K562 (cell line): ENCODE data around the gene SRBD1. TPM values are rescaled to one million over a fixed set of nuclear protein-coding genes. Genes with fewer than 3 reads are reported as not detected.

Experiments used
- BCL6 ChIP-seq: fragments of 250-450 bp; sonication (Bioruptor Pico); IDR thresholded peaks from 2 replicates; pipeline ENCODE4 v1.4.0; 2020
- BHLHE40 ChIP-seq: IDR thresholded peaks from 2 replicates; pipeline ENCODE4 v1.6.1; 2011; ENCODE audit warnings: low read length, improper control_type of control experiment
- COPS2 ChIP-seq: fragments of 450-650 bp; conservative IDR thresholded peaks from 2 replicates; pipeline ENCODE4 v1.6.1; 2016; ENCODE audit warnings: mild to moderate bottlenecking, moderate library complexity
- GATAD2A ChIP-seq: fragments of 450-650 bp; IDR thresholded peaks from 2 replicates; pipeline ENCODE4 v1.6.1; 2017
- JUN ChIP-seq, 2 experiments: sonication (generic) in 1 of 2; formaldehyde crosslinking in 1 of 2; IDR thresholded peaks; 2 replicates each; pipeline versions ENCODE4 v1.6.1 to v1.8.0; 2012 to 2022; ENCODE audit warnings: borderline replicate concordance in 2 of 2, mild to moderate bottlenecking in 2 of 2, improper control_type of control experiment in 1 of 2, low read depth in 1 of 2, low read length in 1 of 2, missing genetic modification reagents in 1 of 2
- MGA ChIP-seq: fragments of 450-650 bp; IDR thresholded peaks from 2 replicates; pipeline ENCODE4 v1.6.1; 2016; ENCODE audit warnings: mild to moderate bottlenecking, moderate library complexity
- NCOA4 ChIP-seq: fragments of 450-650 bp; IDR thresholded peaks from 2 replicates; pipeline ENCODE4 v1.6.1; 2018; ENCODE audit warnings: mild to moderate bottlenecking; ENCODE audit not compliant: partially characterized antibody
- ZNF445 ChIP-seq: fragments of 250-450 bp; sonication (Bioruptor Pico); IDR thresholded peaks from 2 replicates; pipeline ENCODE4 v1.4.0; 2020; ENCODE audit warnings: low read depth, mild to moderate bottlenecking, moderate library complexity
- ZNF584 ChIP-seq: fragments of 200-800 bp; sonication (Bioruptor generic); IDR thresholded peaks from 2 replicates; pipeline ENCODE4 v1.6.1; 2016; ENCODE audit warnings: low read depth, mild to moderate bottlenecking, missing genetic modification characterization, missing compliant biosample characterization
- polyA plus RNA-seq, 8 experiments: library from polyadenylated mRNA; depleted of rRNA in 4 of 8; stranded (reverse) in 5 of 8; unstranded in 3 of 8; fragments of >200 nt; fragmentation: Nextera tagmentation in 2 of 8; fragmentation: Illumina TruSeq in 1 of 8; extraction: Ambion mirVana in 2 of 8; extraction: Trizol in 1 of 8; gene quantifications; 2 replicates each; pipeline versions ENCODE4 v1.2.1 to v1.2.3, GENCODE V29; 2011 to 2014; ENCODE audit warnings: inconsistent platforms in 1 of 8, missing spikeins in 1 of 8
- total RNA-seq, 7 experiments: library from RNA; depleted of rRNA in 6 of 7; stranded (reverse); fragments of >200 nt in 6 of 7; fragmentation: Illumina TruSeq in 2 of 7; extraction: Trizol in 2 of 7; gene quantifications; 2 replicates each; pipeline versions ENCODE4 v1.2.1 to v1.2.3, GENCODE V29; 2011 to 2021; ENCODE audit warnings: low replicate concordance in 1 of 7
- TF ChIP-seq, protein P1 (sequence below): sonication (generic); IDR thresholded peaks from 2 replicates; pipeline ENCODE4 v1.6.1; 2016
- TF ChIP-seq, protein P2 (sequence below): fragments of 450-650 bp; formaldehyde crosslinking; IDR thresholded peaks from 2 replicates; pipeline ENCODE4 v1.4.0; 2020; ENCODE audit warnings: mild to moderate bottlenecking, moderate library complexity

Gene SRBD1
- total and polyA plus RNA-seq, 9 of the 15 experiments (the other 6 are each of a cell fraction or from before 2014, with no cell fraction given) = 6.9 to 23.2 (median 14.7) TPM

GRCh38 chr2:45650851-45651414 is 39.9 kb upstream of the SRBD1 start (continued):
- TF ChIP-seq MGA (no peak), COPS2 (no peak), JUN (IDR thresholded peaks at IDR 0.05; ENCODE audit: borderline replicate concordance, low read depth, low read length) (no peak), JUN (CRISPR knock-in tag; IDR thresholded peaks at IDR 0.05; ENCODE audit: borderline replicate concordance) (no peak), GATAD2A (peak; percentile 69), BHLHE40 (peak; percentile 52), ZNF584 (CRISPR knock-in tag) (no peak), NCOA4 (no peak), ZNF445 (no peak), BCL6 (CRISPR knock-in tag) (no peak)
- TF ChIP-seq, protein P1, sequence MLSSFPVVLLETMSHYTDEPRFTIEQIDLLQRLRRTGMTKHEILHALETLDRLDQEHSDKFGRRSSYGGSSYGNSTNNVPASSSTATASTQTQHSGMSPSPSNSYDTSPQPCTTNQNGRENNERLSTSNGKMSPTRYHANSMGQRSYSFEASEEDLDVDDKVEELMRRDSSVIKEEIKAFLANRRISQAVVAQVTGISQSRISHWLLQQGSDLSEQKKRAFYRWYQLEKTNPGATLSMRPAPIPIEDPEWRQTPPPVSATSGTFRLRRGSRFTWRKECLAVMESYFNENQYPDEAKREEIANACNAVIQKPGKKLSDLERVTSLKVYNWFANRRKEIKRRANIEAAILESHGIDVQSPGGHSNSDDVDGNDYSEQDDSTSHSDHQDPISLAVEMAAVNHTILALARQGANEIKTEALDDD = no peak
- TF ChIP-seq, protein P2, sequence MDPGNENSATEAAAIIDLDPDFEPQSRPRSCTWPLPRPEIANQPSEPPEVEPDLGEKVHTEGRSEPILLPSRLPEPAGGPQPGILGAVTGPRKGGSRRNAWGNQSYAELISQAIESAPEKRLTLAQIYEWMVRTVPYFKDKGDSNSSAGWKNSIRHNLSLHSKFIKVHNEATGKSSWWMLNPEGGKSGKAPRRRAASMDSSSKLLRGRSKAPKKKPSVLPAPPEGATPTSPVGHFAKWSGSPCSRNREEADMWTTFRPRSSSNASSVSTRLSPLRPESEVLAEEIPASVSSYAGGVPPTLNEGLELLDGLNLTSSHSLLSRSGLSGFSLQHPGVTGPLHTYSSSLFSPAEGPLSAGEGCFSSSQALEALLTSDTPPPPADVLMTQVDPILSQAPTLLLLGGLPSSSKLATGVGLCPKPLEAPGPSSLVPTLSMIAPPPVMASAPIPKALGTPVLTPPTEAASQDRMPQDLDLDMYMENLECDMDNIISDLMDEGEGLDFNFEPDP (CRISPR knock-in tag) = no peak
